Mucosa of descending colon (tissue), 3 donors: ENCODE data around the gene UBC. TPM values are rescaled to one million over a fixed set of nuclear protein-coding genes. Genes with fewer than 3 reads are reported as not detected.
"Not testable (repeated sequence)": the region's sequence is repeated elsewhere in the genome, so short reads cannot be mapped to it uniquely, and the experiment has no call there.

Experiments used
- ATAC-seq: fragments of 200-7000 bp; cut with Tn5 transposase; one replicate; pipeline ENCODE4 v1.9.1; 2020; ENCODE audit warnings: mild to moderate bottlenecking, moderate library complexity
- DNase-seq, 3 donors: peaks; one replicate each; pipeline ENCODE4 v3.0.0-alpha.2; 2020
- H3K36me3 ChIP-seq: fragments of 200-600 bp; one replicate; pipeline ENCODE4 v1.8.0; 2021; ENCODE audit warnings: low read depth, mild to moderate bottlenecking
- H3K4me1 ChIP-seq: fragments of 200-600 bp; one replicate; pipeline ENCODE4 v1.8.0; 2021; ENCODE audit warnings: low read depth, mild to moderate bottlenecking
- H3K4me3 ChIP-seq: fragments of 200-600 bp; one replicate; pipeline ENCODE4 v1.8.0; 2021; ENCODE audit warnings: mild to moderate bottlenecking
- H3K9me3 ChIP-seq: fragments of 200-600 bp; one replicate; pipeline ENCODE4 v1.8.0; 2021; ENCODE audit warnings: mild to moderate bottlenecking
- CTCF ChIP-seq: fragments of 200-600 bp; IDR thresholded peaks from one replicate; pipeline ENCODE4 v1.8.0; 2022; ENCODE audit warnings: antibody characterized with exemption, mild to moderate bottlenecking
- intact Hi-C, 2 donors: fragments of 100-400 bp; cut with DNase I in 1 of 2; cut with micrococcal nuclease in 1 of 2; formaldehyde crosslinking; loops; one replicate each; pipeline versions ENCODE4 v1.11.0 to v1.11.1; 2022; cut with DNase I, micrococcal nuclease
- total RNA-seq, 3 donors: library from RNA; stranded (reverse); fragmentation: NEBNext Ultra II Directional in 2 of 3; extraction: Animal tissue kit (Norgen Biotek cat#: 25700) in 2 of 3; gene quantifications; one replicate each; pipeline versions ENCODE4 v1.2.1 to v1.2.4, GENCODE V29; 2021 to 2023
- donor health status: DM: no; HTN: no; CAD: no; lungs with moderate emphysema.
- donor health status: DM: no; HTN: no; CAD: no.
- donor health status: DM: no; HTN: yes; CAD: no.

UBC gene
- total RNA-seq, 3 donors from 2014 or later = 1,242 to 1,563 (median 1,498) TPM

GRCh38 chr12:124913474-124914391, 717 bp downstream of the UBC start:
- H3K4me1 ChIP-seq = peaks cover 57% of the 10 kb centered on the region
- ATAC-seq = peak; percentile 57
- DNase-seq = peak; percentile 95 to 97 (median 97)
- intact Hi-C loops = no loop called here
- H3K4me3 ChIP-seq = peak overlapping the region; percentile 98
- peak; percentile 59 for TF ChIP-seq CTCF
- H3K9me3 ChIP-seq = no peaks in the 10 kb centered on the region
- no peaks in the 10 kb centered on the region for H3K36me3 ChIP-seq

- H3K36me3 ChIP-seq, intact Hi-C loops, H3K9me3 ChIP-seq, ATAC-seq, H3K4me3 ChIP-seq, DNase-seq: not testable (repeated sequence)
- H3K4me1 ChIP-seq = peaks cover 47% of the 10 kb centered on the region
Measured at GRCh38 chr12:124912529-124913287, 1.7 kb downstream of the UBC start.

GRCh38 chr12:124911521-124911920, 2.9 kb downstream of the UBC start:
- H3K9me3 ChIP-seq, ATAC-seq, H3K36me3 ChIP-seq, intact Hi-C loops, H3K4me3 ChIP-seq, DNase-seq: not testable (repeated sequence)
- H3K4me1 ChIP-seq = peaks cover 44% of the 10 kb centered on the region

GRCh38 chr12:124910561-124911478, 3.6 kb downstream of the UBC start:
- Histone ChIP-seq H3K36me3 (no peaks in the 10 kb centered on the region), H3K4me3 (no peak overlapping the region), H3K4me1 (peaks cover 40% of the 10 kb centered on the region), H3K9me3 (no peaks in the 10 kb centered on the region)
- TF ChIP-seq CTCF = no peak
- intact Hi-C loops = no loop called here
- no peak for ATAC-seq
- no peak for DNase-seq

- intact Hi-C loops = no loop called here
Measured at GRCh38 chr12:124909831-124910560, 4.5 kb downstream of the UBC start.

More at GRCh38 chr12:124909831-124910560, 4.5 kb downstream of the UBC start:
- H3K36me3 ChIP-seq = no peaks in the 10 kb centered on the region
- no peak for TF ChIP-seq CTCF
- DNase-seq (no peak), ATAC-seq (no peak)
- H3K9me3 ChIP-seq = no peaks in the 10 kb centered on the region
- peaks cover 41% of the 10 kb centered on the region for H3K4me1 ChIP-seq
- H3K4me3 ChIP-seq = no peak overlapping the region
